ENCODE data around the gene RHOBTB3.

The RHOBTB3 gene

GRCh38 chr5:95697781-95698681, 33.1 kb upstream of the RHOBTB3 start:
- DNase-seq (ENCODE audit: low read depth in 1 of 2, low spot score in 1 of 2) = no peak
- no peak overlapping the region for H3K4me3 ChIP-seq (replicated peaks; ENCODE audit: insufficient read depth, low read length)
- TF ChIP-seq SPI1 (IDR thresholded peaks at IDR 0.05; ENCODE audit: borderline replicate concordance, low read depth) = no peak
- TF ChIP-seq GABPA (IDR thresholded peaks at IDR 0.05; ENCODE audit: low read depth) = no peak
- no peak for TF ChIP-seq POLR2AphosphoS5 (IDR thresholded peaks at IDR 0.05; ENCODE audit: low read depth)
- TF ChIP-seq REST (IDR thresholded peaks at IDR 0.05; ENCODE audit: insufficient replicate concordance, low read depth) = no peak
- TF ChIP-seq CTCF (IDR thresholded peaks at IDR 0.05; ENCODE audit: insufficient read depth, low read length) = no peak
- no peaks in the 10 kb centered on the region for H3K27me3 ChIP-seq (ENCODE audit: insufficient read depth, poor library complexity, severe bottlenecking)
- no peak overlapping the region for H3K27ac ChIP-seq (replicated peaks)

GRCh38 chr5:95699337-95699736, 31.8 kb upstream of the RHOBTB3 start:
- DNase-seq (ENCODE audit: low read depth in 1 of 2, low spot score in 1 of 2) = no peak
- H3K27ac ChIP-seq (replicated peaks) = no peak overlapping the region
- H3K4me3 ChIP-seq (replicated peaks; ENCODE audit: insufficient read depth, low read length) = no peak overlapping the region
- no peaks in the 10 kb centered on the region for H3K27me3 ChIP-seq (ENCODE audit: insufficient read depth, poor library complexity, severe bottlenecking)
- no peak for TF ChIP-seq REST (IDR thresholded peaks at IDR 0.05; ENCODE audit: insufficient replicate concordance, low read depth)
- no peak for TF ChIP-seq SPI1 (IDR thresholded peaks at IDR 0.05; ENCODE audit: borderline replicate concordance, low read depth)
- TF ChIP-seq CTCF (IDR thresholded peaks at IDR 0.05; ENCODE audit: insufficient read depth, low read length) = no peak
- TF ChIP-seq GABPA (IDR thresholded peaks at IDR 0.05; ENCODE audit: low read depth) = no peak
- no peak for TF ChIP-seq POLR2AphosphoS5 (IDR thresholded peaks at IDR 0.05; ENCODE audit: low read depth)

- DNase-seq (ENCODE audit: low read depth in 1 of 2, low spot score in 1 of 2) = no peak
- no peak overlapping the region for H3K4me3 ChIP-seq (replicated peaks; ENCODE audit: insufficient read depth, low read length)
- TF ChIP-seq GABPA (IDR thresholded peaks at IDR 0.05; ENCODE audit: low read depth) (no peak), SPI1 (IDR thresholded peaks at IDR 0.05; ENCODE audit: borderline replicate concordance, low read depth) (no peak), REST (IDR thresholded peaks at IDR 0.05; ENCODE audit: insufficient replicate concordance, low read depth) (no peak), CTCF (IDR thresholded peaks at IDR 0.05; ENCODE audit: insufficient read depth, low read length) (no peak), POLR2AphosphoS5 (IDR thresholded peaks at IDR 0.05; ENCODE audit: low read depth) (no peak)
- no peaks in the 10 kb centered on the region for H3K27me3 ChIP-seq (ENCODE audit: insufficient read depth, poor library complexity, severe bottlenecking)
- H3K27ac ChIP-seq (replicated peaks) = no peak overlapping the region
Measured at GRCh38 chr5:95701074-95701473, 30.1 kb upstream of the RHOBTB3 start.
